K562 (cell line): ENCODE results near the gene ASPRV1. TPM values are rescaled to one million over a fixed set of nuclear protein-coding genes. Genes with fewer than 3 reads are reported as not detected.
A peak's percentile ranks its signal among the peaks of the same experiment; 100 is the strongest.

Source experiments
- CCNT2 ChIP-seq: IDR thresholded peaks from 2 replicates; pipeline ENCODE4 v1.6.1; 2011; ENCODE audit warnings: borderline replicate concordance, low read depth, mild to moderate bottlenecking, moderate library complexity, mixed read lengths, low read length; ENCODE audit not compliant: insufficient read length; ENCODE audit errors: extremely low read depth
- CHAMP1 ChIP-seq: fragments of 450-650 bp; IDR thresholded peaks from 2 replicates; pipeline ENCODE4 v1.6.1; 2016; ENCODE audit warnings: mild to moderate bottlenecking
- ESRRA ChIP-seq: fragments of 450-650 bp; IDR thresholded peaks from 2 replicates; pipeline ENCODE4 v1.6.1; 2014; ENCODE audit warnings: low read depth, mild to moderate bottlenecking, moderate library complexity, borderline replicate concordance
- ETV6 ChIP-seq, 3 experiments: fragments of 150-350 bp in 1 of 3; sonication (generic) in 1 of 3; formaldehyde crosslinking in 1 of 3; IDR thresholded peaks; 2 replicates each; pipeline versions ENCODE4 v1.6.1 to v1.8.0; 2014 to 2022; ENCODE audit warnings: borderline replicate concordance in 2 of 3, low read depth in 2 of 3, antibody characterized with exemption in 1 of 3, low read length in 1 of 3, mild to moderate bottlenecking in 1 of 3, missing genetic modification reagents in 1 of 3
- MED1 ChIP-seq: sonication (generic); formaldehyde crosslinking; IDR thresholded peaks from 2 replicates; pipeline ENCODE4 v1.8.1; 2023; ENCODE audit warnings: missing genetic modification reagents, borderline replicate concordance
- NFXL1 ChIP-seq: fragments of 450-650 bp; formaldehyde crosslinking; IDR thresholded peaks from 2 replicates; pipeline ENCODE4 v1.4.0; 2021; ENCODE audit warnings: mild to moderate bottlenecking
- PHF8 ChIP-seq: fragments of 200-600 bp; sonication (generic); IDR thresholded peaks from 2 replicates; pipeline ENCODE4 v1.6.1; 2012; ENCODE audit warnings: mixed run types, mild to moderate bottlenecking, inconsistent platforms, low read length, moderate library complexity, borderline replicate concordance
- PPARD ChIP-seq: fragments of 250-450 bp; sonication (Bioruptor Pico); IDR thresholded peaks from 2 replicates; pipeline ENCODE4 v1.8.0; 2022; ENCODE audit warnings: inconsistent platforms, mild to moderate bottlenecking, moderate library complexity
- RUNX1 ChIP-seq: sonication (generic); IDR thresholded peaks from 2 replicates; pipeline ENCODE4 v1.6.1; 2016; ENCODE audit warnings: antibody characterized with exemption, low read depth
- SIX5 ChIP-seq, 2 experiments: IDR thresholded peaks; 2 replicates each; pipeline ENCODE4 v1.6.1; 2011; ENCODE audit warnings: low read length in 2 of 2, borderline replicate concordance in 1 of 2, low read depth in 1 of 2, mild to moderate bottlenecking in 1 of 2, moderate library complexity in 1 of 2; ENCODE audit not compliant: insufficient read depth in 1 of 2
- SREBF2 ChIP-seq: sonication (generic); formaldehyde crosslinking; IDR thresholded peaks from 2 replicates; pipeline ENCODE4 v1.4.0; 2020; ENCODE audit warnings: mild to moderate bottlenecking, missing genetic modification reagents
- ZBTB11 ChIP-seq, 3 experiments: fragments of 200-800 bp in 1 of 3; fragments of 250-450 bp in 1 of 3; fragments of 450-650 bp in 1 of 3; sonication (Bioruptor Pico) in 1 of 3; sonication (Bioruptor generic) in 1 of 3; formaldehyde crosslinking in 1 of 3; IDR thresholded peaks; 2 replicates each; pipeline versions ENCODE4 v1.6.1 to v1.8.0; 2016 to 2022; ENCODE audit warnings: mild to moderate bottlenecking in 2 of 3, missing genetic modification characterization in 2 of 3, missing compliant biosample characterization in 1 of 3, moderate library complexity in 1 of 3
- ZKSCAN8 ChIP-seq: fragments of 200-800 bp; sonication (Bioruptor generic); IDR thresholded peaks from 2 replicates; pipeline ENCODE4 v1.6.1; 2016; ENCODE audit warnings: missing genetic modification characterization, missing compliant biosample characterization
- ZNF551 ChIP-seq: fragments of 250-450 bp; sonication (Bioruptor Pico); IDR thresholded peaks from 2 replicates; pipeline ENCODE4 v1.5.0; 2021; ENCODE audit warnings: mild to moderate bottlenecking, moderate library complexity
- ZNF586 ChIP-seq: fragments of 450-650 bp; formaldehyde crosslinking; conservative IDR thresholded peaks from 2 replicates; pipeline ENCODE4 v1.4.0; 2020; ENCODE audit warnings: mild to moderate bottlenecking, moderate library complexity
- polyA plus RNA-seq, 8 experiments: library from polyadenylated mRNA; depleted of rRNA in 4 of 8; stranded (reverse) in 5 of 8; unstranded in 3 of 8; fragments of >200 nt; fragmentation: Nextera tagmentation in 2 of 8; fragmentation: Illumina TruSeq in 1 of 8; extraction: Ambion mirVana in 2 of 8; extraction: Trizol in 1 of 8; gene quantifications; 2 replicates each; pipeline versions ENCODE4 v1.2.1 to v1.2.3, GENCODE V29; 2011 to 2014; ENCODE audit warnings: inconsistent platforms in 1 of 8, missing spikeins in 1 of 8
- total RNA-seq, 7 experiments: library from RNA; depleted of rRNA in 6 of 7; stranded (reverse); fragments of >200 nt in 6 of 7; fragmentation: Illumina TruSeq in 2 of 7; extraction: Trizol in 2 of 7; gene quantifications; 2 replicates each; pipeline versions ENCODE4 v1.2.1 to v1.2.3, GENCODE V29; 2011 to 2021; ENCODE audit warnings: low replicate concordance in 1 of 7
- TF ChIP-seq, protein P1 (sequence below): IDR thresholded peaks from 3 replicates; pipeline ENCODE4 v1.6.1; 2011; ENCODE audit warnings: borderline replicate concordance, mild to moderate bottlenecking; ENCODE audit not compliant: insufficient read length, insufficient read depth
- TF ChIP-seq, protein P2 (sequence below): sonication (generic); formaldehyde crosslinking; IDR thresholded peaks from 2 replicates; pipeline ENCODE4 v1.8.0; 2022; ENCODE audit warnings: mild to moderate bottlenecking, low read depth, missing genetic modification reagents

ASPRV1 gene
- total and polyA plus RNA-seq, 9 of the 15 experiments (the other 6 are each of a cell fraction or from before 2014, with no cell fraction given), result 0.17 to 0.72 (median 0.47) TPM; not detected in 1

DNA sequence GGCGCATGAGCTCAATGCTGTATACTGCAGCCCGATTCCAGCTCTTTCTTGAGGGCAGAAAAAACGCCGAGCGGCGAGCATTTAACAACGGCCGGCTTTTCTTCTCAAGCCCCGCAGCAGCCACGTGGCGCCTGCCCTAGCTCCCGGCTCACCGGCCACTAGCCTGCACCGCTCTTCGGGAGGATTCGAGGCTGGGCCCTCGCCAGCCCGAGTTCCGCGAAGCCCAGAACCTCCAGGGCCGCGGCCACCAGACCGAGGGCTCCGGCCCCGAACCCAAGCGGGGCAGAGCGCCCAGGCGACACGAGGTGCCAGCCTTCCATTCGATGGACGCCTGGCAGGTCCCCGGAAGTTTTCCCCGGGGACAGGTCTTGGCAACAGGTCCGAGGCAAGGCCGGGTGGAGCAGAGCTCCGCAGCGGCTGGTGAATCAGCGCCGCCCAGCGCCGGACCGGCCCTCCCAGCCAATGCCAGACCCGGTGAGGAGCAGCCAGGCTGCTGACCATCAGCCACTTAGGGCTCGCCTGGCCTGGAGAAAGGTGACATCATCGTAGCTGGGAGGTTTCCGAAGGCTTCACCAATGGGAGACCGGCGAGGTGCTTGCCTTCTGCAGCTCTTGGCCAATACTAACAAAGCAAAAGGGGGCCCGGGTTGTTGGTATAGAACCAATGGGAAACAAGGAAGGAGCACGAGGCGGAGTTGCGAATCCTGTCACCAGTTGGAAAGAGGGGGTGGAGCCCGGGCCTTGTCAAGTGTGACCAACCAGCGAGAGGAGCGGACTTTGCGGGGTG lies 47.1 kb downstream of the ASPRV1 start (continued):
- TF ChIP-seq ZBTB11 (CRISPR knock-in tag; IDR thresholded peaks at IDR 0.05) (peak in 2 of 3 experiments; percentile 12 to 85; a peak in 3 of 6 replicates), NFXL1 (CRISPR knock-in tag) (no peak), CCNT2 (peak; percentile 67), SIX5 (IDR thresholded peaks at IDR 0.05; ENCODE audit: borderline replicate concordance in 1 of 2, insufficient read depth in 1 of 2, low read depth in 1 of 2, low read length in 2 of 2) (no peak), ETV6 (IDR thresholded peaks at IDR 0.05; ENCODE audit: borderline replicate concordance in 1 of 2, low read depth in 2 of 2, low read length in 1 of 2) (no peak), ETV6 (CRISPR knock-in tag; IDR thresholded peaks at IDR 0.05; ENCODE audit: borderline replicate concordance) (no peak), SREBF2 (CRISPR knock-in tag) (no peak), ESRRA (peak; percentile 48; the same call in 1 of the 2 replicates), ZKSCAN8 (CRISPR knock-in tag) (no peak), ZNF586 (CRISPR knock-in tag) (no peak), PHF8 (peak; percentile 69; the same call in 1 of the 2 replicates), RUNX1 (no peak), CHAMP1 (no peak), MED1 (CRISPR knock-in tag) (no peak), ZNF551 (CRISPR knock-in tag) (no peak), PPARD (CRISPR knock-in tag) (no peak)
- TF ChIP-seq, protein P1, sequence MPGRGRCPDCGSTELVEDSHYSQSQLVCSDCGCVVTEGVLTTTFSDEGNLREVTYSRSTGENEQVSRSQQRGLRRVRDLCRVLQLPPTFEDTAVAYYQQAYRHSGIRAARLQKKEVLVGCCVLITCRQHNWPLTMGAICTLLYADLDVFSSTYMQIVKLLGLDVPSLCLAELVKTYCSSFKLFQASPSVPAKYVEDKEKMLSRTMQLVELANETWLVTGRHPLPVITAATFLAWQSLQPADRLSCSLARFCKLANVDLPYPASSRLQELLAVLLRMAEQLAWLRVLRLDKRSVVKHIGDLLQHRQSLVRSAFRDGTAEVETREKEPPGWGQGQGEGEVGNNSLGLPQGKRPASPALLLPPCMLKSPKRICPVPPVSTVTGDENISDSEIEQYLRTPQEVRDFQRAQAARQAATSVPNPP, result no peak
- TF ChIP-seq, protein P2, sequence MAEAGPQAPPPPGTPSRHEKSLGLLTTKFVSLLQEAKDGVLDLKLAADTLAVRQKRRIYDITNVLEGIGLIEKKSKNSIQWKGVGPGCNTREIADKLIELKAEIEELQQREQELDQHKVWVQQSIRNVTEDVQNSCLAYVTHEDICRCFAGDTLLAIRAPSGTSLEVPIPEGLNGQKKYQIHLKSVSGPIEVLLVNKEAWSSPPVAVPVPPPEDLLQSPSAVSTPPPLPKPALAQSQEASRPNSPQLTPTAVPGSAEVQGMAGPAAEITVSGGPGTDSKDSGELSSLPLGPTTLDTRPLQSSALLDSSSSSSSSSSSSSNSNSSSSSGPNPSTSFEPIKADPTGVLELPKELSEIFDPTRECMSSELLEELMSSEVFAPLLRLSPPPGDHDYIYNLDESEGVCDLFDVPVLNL (CRISPR knock-in tag), result no peak
